CD4-positive, alpha-beta T cell treated with Interleukin-17A for 1 hour (primary cell): ENCODE measurements around the gene RTTN.
A peak's percentile ranks its signal among the peaks of the same experiment; 100 is the strongest.

Experiments used
- DNase-seq: peaks from one replicate; pipeline ENCODE4 v3.0.0-alpha.2; 2020

RTTN gene

GRCh38 chr18:70200286-70200685 is 5.2 kb downstream of the RTTN start:
- DNase-seq = no peak

DNA sequence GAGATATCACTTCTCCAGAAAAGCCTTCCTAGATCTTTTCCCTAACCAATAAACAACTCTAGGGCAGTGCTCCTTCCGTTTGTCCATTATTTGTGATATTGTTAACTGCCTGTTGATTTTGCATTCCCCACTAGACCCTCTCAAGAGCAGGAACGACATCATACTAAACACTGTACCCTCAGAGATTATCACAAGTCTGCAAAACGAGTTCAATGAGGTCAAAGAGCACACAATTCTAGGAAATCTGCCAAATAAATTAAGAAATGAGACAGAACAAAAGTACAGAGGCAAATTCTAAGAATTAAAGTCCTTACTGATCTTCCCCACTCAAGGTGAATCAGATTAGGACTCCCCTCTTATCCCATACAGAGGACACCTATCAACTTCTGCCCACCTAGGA is 7.6 kb downstream of the RTTN start:
- no peak for DNase-seq

- DNase-seq = no peak
Observed at GRCh38 chr18:70197026-70197425, 8.5 kb downstream of the RTTN start.

DNA sequence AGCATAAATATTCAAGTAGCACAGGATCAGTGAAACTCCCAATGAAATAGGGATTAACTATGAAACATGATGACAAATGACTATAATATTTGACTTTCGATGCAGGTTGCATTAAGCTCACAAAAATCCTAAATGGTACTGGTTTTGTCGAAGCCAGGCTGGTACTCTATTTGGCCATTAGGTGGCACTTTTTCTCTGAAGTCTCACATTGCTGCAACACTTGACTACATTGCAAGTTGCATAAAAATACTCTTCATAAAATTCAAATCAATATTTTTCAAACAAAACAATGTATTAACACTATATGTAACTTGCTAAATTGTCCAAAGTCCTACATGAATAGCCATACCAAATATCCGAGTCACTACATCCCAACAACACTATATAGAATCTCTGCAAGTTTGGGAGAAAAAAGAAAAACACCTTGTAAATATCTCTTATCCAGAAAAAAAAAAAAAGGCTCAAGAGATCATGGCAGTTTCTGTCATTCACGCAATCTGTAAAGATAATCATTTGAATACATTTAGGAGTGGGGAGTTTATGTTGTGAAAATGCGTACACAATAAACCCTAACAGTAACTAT is 9.5 kb downstream of the RTTN start:
- peak; percentile 43 for DNase-seq

DNA sequence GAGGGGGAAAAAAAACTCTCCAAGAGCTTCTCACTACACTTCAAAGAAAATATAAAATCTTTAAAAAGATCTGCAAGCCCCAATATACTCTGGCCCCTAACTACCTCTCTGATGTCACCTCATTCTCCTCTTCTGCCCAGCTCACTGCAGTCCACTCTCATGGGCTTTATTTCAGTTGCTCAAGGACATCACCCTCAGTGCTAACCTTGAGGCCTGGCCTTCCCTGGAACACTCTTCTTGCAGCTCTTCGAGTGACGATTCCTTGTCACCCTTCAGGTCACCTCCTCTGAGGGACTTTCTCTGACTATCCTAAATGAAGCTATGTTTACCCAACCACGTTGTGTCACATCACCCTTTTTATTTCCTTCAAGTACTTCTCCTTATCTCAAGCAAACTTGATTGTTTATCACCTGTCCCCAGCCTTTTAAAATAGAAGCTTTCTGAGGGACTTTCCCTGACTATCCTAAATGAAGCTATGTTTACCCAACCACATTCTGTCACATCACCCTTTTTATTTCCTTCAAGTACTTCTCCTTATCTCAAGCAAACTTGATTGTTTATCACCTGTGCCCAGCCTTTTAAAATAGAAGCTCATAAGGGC is 10.4 kb downstream of the RTTN start:
- DNase-seq = no peak

DNA sequence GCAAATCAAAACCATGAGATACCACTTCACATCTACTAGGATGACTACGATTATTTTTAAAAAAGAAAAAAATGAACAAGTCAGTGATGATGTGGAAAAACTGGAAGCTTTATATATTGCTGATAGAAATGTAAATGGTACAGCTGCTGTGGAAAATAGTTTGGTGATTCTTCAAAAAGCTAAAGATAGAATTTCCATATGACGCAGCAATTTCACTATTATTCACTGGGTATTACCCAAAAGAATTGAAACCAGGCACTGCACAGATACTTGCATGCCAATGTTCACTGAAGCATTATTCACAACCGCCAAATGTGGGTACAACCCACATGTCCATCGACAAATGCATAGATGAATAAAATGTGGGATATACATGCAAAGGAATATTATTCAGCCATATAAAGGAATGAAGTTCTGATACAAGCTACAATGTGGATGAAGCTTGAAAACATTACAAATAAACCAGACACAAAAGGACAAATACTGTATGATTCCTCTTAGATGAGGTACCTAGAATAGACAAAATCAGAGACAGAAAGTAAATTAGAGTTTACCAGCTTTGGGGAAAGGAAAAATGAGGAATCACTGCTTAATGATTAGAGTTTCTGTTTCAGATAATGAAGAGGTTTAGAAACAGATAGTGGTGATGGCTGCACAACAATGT is 11.1 kb downstream of the RTTN start:
- DNase-seq = no peak

- DNase-seq = no peak
Observed at GRCh38 chr18:70190529-70190928, 15.0 kb downstream of the RTTN start.

DNA sequence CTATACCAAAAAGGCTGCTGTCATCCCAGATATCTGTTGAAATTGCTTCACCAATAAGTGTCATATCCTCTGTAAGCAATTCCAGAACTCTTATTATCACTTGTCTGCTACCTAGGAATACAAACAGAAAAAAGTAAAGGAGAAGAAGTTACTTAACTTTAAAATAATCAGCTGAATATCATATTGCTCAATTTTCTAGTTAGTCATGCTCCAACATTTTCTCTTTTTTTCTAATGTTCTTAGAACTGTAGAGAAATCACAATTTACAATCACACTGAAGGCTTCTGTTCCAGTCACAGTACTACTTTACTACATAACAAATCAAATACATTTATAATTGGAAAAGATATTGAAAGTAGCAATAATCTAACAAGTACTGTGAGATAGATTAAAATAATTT is 17.4 kb downstream of the RTTN start:
- DNase-seq = no peak

DNA sequence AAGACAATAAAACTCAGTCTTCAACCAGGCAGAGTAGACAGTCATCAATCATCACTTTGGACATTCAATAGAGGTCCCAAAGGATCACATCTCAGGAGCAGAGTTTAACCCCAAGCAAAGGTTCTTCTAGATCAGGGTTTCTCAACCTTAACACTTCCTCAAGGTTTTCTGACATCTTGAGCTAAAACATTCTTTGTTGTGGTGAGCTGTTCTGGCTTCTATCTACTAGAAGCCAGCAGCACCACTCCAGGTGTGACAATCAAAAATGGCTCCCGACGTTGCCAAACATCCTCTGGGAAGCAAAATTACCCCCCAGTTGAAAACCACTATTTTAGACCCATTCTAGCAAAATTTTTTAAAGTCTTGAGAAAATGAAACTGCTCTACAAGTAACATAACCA is 22.0 kb downstream of the RTTN start:
- no peak for DNase-seq

- no peak for DNase-seq
Observed at GRCh38 chr18:70182548-70182947, 22.9 kb downstream of the RTTN start.

- no peak for DNase-seq
Observed at GRCh38 chr18:70181725-70182124, 23.8 kb downstream of the RTTN start.

- no peak for DNase-seq
Observed at GRCh38 chr18:70181015-70181414, 24.5 kb downstream of the RTTN start.

- no peak for DNase-seq
Observed at GRCh38 chr18:70176537-70176936, 28.9 kb downstream of the RTTN start.

- DNase-seq = no peak
Observed at GRCh38 chr18:70175216-70175615, 30.3 kb downstream of the RTTN start.

DNA sequence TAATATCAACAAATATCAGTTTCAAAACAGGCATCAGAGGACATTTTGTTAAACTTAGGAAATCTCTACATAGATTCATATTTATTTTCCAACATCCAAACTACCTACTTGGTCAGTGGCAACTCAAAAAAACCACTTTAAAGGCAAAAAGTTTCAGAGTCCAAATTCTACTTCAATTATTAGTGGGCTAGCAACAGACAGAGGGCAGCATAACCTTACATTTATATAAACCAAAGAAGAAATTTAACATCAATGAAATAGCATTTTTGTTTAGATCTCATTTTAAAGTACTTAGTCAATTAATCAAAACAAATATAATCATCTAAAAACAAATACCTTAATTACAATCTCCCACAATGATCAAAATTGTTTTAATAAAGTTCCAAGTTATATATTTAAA is 33.3 kb downstream of the RTTN start:
- DNase-seq = no peak

DNA sequence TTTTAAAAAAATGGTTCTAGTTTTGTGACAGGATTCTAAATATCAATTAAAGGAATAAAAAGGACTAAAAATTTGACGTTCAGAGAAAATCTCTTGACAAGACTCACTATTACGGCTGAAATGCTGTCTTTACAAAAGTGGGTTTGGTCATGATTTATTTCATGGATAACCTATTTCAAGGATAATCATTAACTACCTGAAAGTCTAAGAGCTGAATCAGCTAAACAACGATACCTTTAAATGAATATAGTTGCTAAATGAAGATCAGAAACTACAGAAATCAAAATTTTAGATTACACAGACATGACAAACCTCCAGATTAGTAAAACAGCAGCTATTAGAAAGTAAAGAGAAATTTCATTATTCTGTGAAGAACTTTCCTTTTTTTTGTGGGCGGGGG is 35.7 kb downstream of the RTTN start:
- DNase-seq = no peak

DNA sequence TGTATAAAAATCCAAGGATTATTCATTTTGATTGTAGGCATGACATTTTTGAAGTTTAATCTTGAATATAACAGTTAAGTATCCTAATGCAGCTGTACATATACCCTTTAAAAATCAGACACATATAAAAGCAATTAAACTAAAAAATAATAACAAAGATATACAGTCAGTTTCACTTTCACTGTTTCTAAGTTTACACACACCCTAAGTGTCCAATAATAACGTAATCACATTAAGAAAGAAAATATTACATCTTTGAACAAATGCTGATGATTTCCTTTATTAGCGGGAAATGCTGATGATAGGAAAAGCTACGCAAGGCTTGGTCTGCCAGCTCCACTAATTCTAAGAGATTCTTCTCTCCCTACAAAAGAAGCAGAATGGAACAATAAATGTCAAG is 38.8 kb downstream of the RTTN start:
- DNase-seq = no peak

GRCh38 chr18:70165936-70166335 is 39.6 kb downstream of the RTTN start:
- DNase-seq = no peak

- DNase-seq = no peak
Observed at GRCh38 chr18:70160073-70160678, 45.3 kb downstream of the RTTN start.

- DNase-seq = no peak
Observed at GRCh38 chr18:70158992-70159717, 46.3 kb downstream of the RTTN start.

DNA sequence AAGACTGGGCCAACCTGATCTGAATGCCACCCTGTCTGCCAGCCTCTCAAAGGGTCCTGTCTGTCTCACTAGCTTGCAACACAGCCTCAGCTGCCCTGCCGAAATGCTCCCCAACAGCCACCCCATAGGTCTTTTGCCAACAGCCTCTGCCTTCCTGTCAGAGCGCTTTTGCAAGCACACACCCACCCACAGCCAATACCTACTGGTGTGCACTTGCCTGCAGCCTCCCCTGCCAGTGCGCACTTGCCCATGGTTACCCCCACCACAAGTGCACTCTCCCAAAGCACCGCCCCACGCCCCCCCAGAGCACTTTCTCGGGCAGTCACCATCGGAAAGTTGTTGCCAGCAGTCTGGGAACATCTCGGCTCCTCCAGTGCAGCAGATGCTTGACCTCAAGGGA is 48.6 kb downstream of the RTTN start:
- no peak for DNase-seq

DNA sequence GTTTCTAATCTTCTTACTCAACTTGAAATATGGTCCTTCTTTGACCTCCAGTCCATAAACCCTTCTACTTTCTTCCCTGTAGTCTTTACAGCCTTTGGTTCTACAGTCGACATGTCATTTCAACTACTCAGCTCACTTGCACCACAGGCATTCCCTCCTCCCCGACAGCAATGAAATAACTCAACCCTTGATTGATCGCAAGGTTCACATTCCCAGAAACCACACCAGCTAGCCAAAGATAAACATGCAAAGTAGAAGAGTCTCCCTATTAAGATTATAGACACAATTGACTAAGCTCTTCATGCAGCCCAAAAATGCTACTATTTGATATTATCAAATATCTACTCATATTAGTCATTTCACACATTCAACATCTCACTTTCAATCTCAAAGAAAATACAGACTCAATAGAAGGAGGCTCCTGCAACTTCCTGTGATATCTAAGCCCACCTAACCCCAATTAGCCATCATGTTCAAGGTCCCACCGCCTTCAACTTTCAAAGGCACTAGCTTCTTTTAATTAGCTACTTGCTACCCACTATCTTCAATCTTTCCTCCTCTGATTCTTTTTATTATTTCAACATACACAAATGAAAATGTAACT is 50.8 kb downstream of the RTTN start:
- no peak for DNase-seq

DNA sequence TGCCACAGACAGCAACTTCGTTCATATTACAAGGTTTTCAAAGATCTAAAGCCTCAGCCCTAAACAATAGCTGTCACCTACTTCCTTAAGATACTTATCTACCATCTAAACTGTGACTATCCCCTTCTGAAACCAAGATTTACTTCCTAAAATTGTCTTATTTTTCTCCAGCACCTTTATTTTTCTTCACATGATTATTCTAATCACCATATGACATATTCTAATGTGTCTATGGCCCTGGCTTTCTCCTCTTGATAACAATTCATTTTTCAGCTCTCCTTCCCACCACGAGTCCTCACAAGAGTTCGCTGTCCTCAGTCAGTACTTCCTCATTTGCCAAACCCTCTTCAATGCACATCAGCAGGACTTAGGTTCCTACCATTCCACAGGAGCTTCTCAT is 53.9 kb downstream of the RTTN start:
- DNase-seq = no peak
